Stimulated activated CD8-positive, alpha-beta memory T cell treated with anti-CD3 and anti-CD28 coated beads, Interleukin-7, amount 100 ng/mL, for 48 hours (primary cell): Measurements from ENCODE around the gene ASGR2.
"Not testable (repeated sequence)": the region's sequence is repeated elsewhere in the genome, so short reads cannot be mapped to it uniquely, and the experiment has no call there.

Experiments used
- DNase-seq, 2 donors: peaks; one replicate each; pipeline ENCODE4 v3.0.0-alpha.2; 2020; ENCODE audit warnings: low read depth in 1 of 2; ENCODE audit errors: extremely low read depth in 1 of 2

The ASGR2 gene

GRCh38 chr17:7101531-7101930 lies 13.1 kb downstream of the ASGR2 start:
- no peak for DNase-seq

- DNase-seq: not testable (repeated sequence)
Measured at GRCh38 chr17:7100641-7101379, 13.8 kb downstream of the ASGR2 start.

- DNase-seq: no peak
Measured at GRCh38 chr17:7098802-7099459, 15.7 kb downstream of the ASGR2 start.

DNA sequence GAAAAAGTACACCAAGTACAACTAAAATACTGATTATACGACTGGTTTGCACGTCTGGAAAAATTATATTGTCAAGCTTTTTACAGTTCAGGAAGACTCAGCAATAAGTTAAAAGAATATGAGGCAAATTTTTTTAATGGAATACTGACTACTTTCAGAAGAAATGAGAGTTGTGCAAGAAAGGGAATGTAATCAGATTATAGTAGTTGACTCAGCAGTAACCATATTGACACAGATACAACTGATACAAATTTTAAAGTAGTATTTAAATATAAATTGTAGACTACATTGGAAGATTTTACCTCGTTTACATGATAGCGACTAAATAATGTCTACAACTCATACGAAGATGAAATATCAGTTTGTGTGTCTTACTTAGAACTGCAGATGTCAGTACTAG lies 16.7 kb downstream of the ASGR2 start:
- no peak for DNase-seq

DNA sequence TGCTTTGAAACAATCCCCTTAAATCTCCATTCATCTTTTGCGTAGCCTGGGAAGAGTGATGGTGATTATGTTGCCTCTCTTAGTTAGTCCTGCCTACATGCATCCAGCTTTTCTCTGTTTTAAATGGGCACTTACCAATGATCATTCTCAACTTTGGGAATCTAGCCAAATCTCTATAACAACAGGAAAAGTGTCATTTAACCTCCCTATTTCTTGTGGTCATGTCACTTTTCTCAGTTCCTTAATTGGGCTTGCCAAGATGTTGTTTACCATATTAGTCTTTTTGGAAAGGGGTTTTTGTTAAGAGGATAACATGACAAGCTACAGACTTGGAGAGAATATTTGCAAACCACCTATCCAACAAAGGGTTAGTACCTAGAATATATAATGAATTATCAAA lies 19.0 kb downstream of the ASGR2 start:
- DNase-seq: no peak

DNA sequence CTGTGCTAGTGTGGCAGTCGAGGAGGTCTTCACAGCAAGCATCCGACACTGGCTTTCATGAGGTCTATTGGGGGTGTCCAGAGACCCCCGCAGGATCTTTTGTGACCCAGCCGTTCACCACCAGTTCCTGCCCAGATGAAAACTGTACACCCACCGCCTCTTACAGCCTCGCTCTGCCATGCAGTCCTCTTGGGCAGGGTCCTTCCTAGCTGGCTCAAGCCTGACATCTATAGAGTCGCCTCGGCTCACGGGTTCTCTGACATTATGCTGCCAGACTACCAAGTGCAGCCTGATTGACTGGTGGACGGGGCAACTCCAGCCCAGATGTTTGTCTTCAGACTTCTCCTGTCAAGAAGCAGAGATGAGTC lies 20.0 kb downstream of the ASGR2 start:
- DNase-seq: no peak

- not testable (repeated sequence) for DNase-seq
Measured at GRCh38 chr17:7091311-7092005, 23.2 kb downstream of the ASGR2 start.

DNA sequence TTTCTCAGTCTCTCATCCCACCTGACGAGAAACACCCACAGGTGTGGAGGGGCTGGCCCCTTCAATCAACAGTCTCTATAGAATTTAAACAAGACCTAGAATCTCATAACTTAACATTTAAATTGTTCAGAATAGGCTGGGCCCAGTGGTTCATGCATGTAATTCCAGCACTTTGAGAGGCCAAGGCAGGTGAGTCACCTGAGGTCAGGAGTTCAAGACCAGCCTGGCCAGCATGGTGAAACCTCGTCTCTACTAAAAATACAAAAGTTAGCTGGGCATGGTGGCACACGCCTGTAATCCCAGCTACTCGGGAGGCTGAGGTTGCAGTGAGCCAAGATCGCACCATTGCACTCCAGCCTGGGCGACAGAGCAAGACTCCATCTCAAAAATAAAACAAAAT lies 25.1 kb downstream of the ASGR2 start:
- not testable (repeated sequence) for DNase-seq

DNA sequence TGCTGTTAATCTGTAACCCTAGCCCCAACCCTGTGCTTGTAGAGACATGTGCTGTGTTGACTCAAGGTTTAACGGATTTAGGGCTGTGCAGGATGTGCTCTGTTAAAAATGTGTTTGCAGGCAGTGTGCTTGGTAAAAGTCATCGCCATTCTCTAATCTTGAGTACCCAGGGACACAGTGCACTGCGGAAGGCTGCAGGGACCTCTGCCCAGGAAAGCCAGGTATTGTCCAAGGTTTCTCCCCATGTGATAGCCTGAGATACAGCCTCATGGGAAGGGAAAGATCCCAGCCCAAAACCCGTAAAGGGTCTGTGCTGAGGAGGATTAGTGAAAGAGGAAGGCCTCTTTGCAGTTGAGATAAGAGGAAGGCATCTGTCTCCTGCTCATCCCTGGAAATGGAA lies 26.2 kb downstream of the ASGR2 start:
- DNase-seq: not testable (repeated sequence)

- DNase-seq: no peak
Measured at GRCh38 chr17:7084088-7084487, 30.5 kb downstream of the ASGR2 start.

GRCh38 chr17:7083592-7083991 lies 31.0 kb downstream of the ASGR2 start:
- DNase-seq: no peak

GRCh38 chr17:7081341-7082062 lies 33.1 kb downstream of the ASGR2 start:
- DNase-seq: peak in 1 of 2 donors; percentile 6

GRCh38 chr17:7080456-7081041 lies 34.1 kb downstream of the ASGR2 start:
- DNase-seq: no peak

DNA sequence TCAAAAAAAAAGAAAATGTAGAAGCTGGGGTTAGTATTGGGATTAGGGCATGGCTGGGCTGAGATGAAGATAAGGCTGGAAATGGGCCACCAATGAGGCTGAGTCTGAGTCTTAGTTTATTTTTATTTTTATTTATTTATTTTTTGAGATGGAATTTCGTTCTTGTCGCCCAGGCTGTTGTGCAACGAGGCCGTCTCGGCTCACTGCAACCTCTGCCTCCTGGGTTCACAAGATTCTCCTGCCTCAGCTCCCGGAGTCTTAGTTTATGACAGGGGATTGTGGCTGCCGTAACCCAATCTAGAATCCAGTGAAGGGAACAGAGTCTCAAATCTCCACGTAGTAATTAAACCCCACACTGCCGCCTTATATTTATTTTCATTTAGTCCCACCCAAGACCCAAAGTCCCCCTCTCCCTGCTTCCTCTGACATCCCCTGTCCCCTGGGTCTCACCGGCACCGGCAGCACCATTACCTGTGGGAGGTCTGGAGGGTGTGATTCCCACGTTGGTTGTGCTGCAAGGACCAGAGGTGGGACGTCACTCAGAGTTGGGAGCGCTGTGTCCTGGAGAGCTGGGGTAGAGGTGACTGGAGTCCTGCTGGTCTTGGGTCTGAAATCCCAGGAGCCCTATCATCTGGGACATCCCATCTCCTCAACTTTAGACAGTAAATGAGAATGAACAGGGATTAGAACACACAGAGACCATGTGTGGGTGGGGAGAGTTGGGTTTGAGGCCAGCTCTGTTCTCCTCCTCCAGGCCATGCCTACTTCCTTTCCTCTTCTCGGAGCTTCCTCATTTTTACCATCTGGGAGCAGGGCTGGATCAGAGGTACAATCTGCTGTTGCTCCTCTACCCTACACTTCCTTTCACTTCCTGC lies 34.8 kb downstream of the ASGR2 start, which contains the start of gene CLEC10A:
TSS of gene CLEC10A (minus strand) at position 671 of the 875 bp plus-strand sequence. CDS start 1,439 bp downstream, outside the sequence.
- no peak for DNase-seq

- no peak for DNase-seq
Measured at GRCh38 chr17:7078711-7079110, 35.9 kb downstream of the ASGR2 start.

DNA sequence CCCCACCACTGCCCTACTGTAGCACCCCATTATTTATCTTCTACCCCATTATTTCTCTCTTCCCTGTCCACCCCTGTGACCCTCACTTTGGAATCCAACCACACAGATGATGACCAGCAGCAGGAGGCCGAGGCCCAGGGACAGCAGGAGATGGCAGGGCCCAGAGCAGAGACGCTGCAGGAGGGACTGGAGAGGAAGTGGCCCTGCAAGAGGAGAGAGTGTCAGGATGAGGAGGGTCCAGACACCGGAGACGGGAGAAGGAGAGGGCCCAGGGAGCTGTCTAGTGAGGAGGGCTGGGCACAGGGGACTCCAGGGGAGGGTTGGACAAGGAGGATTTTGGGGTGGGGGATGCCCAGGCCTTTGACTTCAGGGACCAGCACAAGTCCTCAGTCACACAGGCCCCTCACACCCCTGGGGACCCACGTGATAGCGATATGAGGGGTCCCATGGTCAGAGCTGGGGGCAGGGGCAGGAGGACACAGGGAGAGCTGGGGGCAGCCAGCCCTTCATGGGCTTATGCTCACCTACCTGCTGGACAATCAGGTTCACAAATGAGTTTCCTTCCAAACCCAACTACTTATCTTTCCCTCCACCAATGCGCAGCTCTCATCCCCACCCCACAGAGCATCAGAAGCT lies 36.6 kb downstream of the ASGR2 start:
- DNase-seq: no peak

DNA sequence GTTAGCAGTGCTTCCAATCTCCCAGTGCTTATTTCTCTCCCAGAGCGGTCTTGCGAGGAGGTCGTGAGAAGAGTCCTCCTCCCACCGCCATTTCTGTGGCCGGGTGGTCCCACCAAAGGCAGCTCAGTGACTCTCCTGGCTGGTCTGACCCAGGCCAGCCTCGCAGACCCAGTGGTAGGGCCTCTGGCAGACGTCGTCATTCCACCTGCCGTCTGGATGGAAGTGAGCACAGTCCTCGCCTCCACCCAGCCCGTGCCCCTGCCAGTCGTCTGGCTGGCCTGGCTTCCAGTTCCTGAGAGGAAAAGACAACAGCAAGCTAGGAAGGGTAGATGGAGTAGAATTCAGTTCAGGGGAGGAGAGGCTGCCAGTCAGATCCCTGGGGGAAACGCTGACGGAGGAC lies 39.7 kb downstream of the ASGR2 start:
- no peak for DNase-seq

GRCh38 chr17:7072406-7072805 lies 42.2 kb downstream of the ASGR2 start:
- no peak for DNase-seq

DNA sequence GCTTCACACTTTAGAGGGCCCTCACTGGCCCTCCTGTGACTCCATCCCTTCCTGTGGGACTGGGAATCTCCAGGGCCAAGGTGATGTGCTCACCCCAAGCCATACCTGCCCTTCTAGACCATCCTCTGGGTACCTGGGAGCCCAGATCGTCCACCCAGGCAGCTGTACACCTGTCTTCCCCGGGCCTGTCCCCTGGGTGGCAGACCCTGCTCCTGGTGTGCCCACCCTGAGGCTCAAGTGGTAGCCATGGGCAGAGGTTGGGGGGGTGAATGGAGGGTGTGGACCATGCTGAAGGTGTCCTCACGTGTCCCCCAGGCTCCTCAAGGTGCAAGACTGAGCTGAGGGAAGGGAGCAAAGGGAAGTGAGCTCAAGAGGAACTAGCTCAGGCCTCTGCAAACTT lies 43.9 kb downstream of the ASGR2 start:
- DNase-seq: no peak
